ENCODE data around the gene MVB12B. TPM values are rescaled to one million over a fixed set of nuclear protein-coding genes. Genes with fewer than 3 reads are reported as not detected.

The MVB12B gene
- total RNA-seq, 1 experiment from 2014 or later: 10.9 TPM

- no peak overlapping the region for H3K4me2 ChIP-seq (ENCODE audit: low read length)
- H3K79me2 ChIP-seq (ENCODE audit: insufficient read depth, low read length): no peaks in the 10 kb centered on the region
- H3K27ac ChIP-seq (ENCODE audit: low read depth, low read length): no peak overlapping the region
- TF ChIP-seq, protein P1, sequence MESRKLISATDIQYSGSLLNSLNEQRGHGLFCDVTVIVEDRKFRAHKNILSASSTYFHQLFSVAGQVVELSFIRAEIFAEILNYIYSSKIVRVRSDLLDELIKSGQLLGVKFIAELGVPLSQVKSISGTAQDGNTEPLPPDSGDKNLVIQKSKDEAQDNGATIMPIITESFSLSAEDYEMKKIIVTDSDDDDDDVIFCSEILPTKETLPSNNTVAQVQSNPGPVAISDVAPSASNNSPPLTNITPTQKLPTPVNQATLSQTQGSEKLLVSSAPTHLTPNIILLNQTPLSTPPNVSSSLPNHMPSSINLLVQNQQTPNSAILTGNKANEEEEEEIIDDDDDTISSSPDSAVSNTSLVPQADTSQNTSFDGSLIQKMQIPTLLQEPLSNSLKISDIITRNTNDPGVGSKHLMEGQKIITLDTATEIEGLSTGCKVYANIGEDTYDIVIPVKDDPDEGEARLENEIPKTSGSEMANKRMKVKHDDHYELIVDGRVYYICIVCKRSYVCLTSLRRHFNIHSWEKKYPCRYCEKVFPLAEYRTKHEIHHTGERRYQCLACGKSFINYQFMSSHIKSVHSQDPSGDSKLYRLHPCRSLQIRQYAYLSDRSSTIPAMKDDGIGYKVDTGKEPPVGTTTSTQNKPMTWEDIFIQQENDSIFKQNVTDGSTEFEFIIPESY (IDR thresholded peaks at IDR 0.05; ENCODE audit: extremely low read depth, insufficient replicate concordance, low read length): no peak
- no peak for TF ChIP-seq ATF3 (IDR thresholded peaks at IDR 0.05)
- no peak for TF ChIP-seq EZH2phosphoT487 (IDR thresholded peaks at IDR 0.05; ENCODE audit: borderline replicate concordance)
- TF ChIP-seq MAX (IDR thresholded peaks at IDR 0.05): no peak
- no peak for TF ChIP-seq EGR1 (IDR thresholded peaks at IDR 0.05; ENCODE audit: low read depth)
- TF ChIP-seq, protein P2, sequence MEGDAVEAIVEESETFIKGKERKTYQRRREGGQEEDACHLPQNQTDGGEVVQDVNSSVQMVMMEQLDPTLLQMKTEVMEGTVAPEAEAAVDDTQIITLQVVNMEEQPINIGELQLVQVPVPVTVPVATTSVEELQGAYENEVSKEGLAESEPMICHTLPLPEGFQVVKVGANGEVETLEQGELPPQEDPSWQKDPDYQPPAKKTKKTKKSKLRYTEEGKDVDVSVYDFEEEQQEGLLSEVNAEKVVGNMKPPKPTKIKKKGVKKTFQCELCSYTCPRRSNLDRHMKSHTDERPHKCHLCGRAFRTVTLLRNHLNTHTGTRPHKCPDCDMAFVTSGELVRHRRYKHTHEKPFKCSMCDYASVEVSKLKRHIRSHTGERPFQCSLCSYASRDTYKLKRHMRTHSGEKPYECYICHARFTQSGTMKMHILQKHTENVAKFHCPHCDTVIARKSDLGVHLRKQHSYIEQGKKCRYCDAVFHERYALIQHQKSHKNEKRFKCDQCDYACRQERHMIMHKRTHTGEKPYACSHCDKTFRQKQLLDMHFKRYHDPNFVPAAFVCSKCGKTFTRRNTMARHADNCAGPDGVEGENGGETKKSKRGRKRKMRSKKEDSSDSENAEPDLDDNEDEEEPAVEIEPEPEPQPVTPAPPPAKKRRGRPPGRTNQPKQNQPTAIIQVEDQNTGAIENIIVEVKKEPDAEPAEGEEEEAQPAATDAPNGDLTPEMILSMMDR (IDR thresholded peaks at IDR 0.05 in 2 of 3, conservative IDR thresholded peaks at IDR 0.05 in 1 of 3; ENCODE audit: borderline replicate concordance in 1 of 3, insufficient read depth in 1 of 3, low read depth in 2 of 3, low read length in 2 of 3): no peak
- TF ChIP-seq FOSL1 (IDR thresholded peaks at IDR 0.05; ENCODE audit: low read depth): no peak
- TF ChIP-seq TCF7L2 (IDR thresholded peaks at IDR 0.05; ENCODE audit: borderline replicate concordance, extremely low read depth, insufficient read depth, insufficient read length): no peak
- TF ChIP-seq CBX3 (IDR thresholded peaks at IDR 0.05; ENCODE audit: low read depth): no peak
- no peak for TF ChIP-seq RAD21 (IDR thresholded peaks at IDR 0.05; ENCODE audit: low read depth)
- no peak for TF ChIP-seq SP1 (IDR thresholded peaks at IDR 0.05; ENCODE audit: low read depth)
- TF ChIP-seq, protein P3, sequence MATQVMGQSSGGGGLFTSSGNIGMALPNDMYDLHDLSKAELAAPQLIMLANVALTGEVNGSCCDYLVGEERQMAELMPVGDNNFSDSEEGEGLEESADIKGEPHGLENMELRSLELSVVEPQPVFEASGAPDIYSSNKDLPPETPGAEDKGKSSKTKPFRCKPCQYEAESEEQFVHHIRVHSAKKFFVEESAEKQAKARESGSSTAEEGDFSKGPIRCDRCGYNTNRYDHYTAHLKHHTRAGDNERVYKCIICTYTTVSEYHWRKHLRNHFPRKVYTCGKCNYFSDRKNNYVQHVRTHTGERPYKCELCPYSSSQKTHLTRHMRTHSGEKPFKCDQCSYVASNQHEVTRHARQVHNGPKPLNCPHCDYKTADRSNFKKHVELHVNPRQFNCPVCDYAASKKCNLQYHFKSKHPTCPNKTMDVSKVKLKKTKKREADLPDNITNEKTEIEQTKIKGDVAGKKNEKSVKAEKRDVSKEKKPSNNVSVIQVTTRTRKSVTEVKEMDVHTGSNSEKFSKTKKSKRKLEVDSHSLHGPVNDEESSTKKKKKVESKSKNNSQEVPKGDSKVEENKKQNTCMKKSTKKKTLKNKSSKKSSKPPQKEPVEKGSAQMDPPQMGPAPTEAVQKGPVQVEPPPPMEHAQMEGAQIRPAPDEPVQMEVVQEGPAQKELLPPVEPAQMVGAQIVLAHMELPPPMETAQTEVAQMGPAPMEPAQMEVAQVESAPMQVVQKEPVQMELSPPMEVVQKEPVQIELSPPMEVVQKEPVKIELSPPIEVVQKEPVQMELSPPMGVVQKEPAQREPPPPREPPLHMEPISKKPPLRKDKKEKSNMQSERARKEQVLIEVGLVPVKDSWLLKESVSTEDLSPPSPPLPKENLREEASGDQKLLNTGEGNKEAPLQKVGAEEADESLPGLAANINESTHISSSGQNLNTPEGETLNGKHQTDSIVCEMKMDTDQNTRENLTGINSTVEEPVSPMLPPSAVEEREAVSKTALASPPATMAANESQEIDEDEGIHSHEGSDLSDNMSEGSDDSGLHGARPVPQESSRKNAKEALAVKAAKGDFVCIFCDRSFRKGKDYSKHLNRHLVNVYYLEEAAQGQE (IDR thresholded peaks at IDR 0.05; ENCODE audit: low read depth): no peak
- TF ChIP-seq SRF (IDR thresholded peaks at IDR 0.05; ENCODE audit: low read depth): no peak
- TF ChIP-seq ELF1 (IDR thresholded peaks at IDR 0.05; ENCODE audit: borderline replicate concordance, low read depth): no peak
- TF ChIP-seq POLR2A (IDR thresholded peaks at IDR 0.05; ENCODE audit: borderline replicate concordance, extremely low read depth, insufficient read depth, insufficient read length): no peak
- no peak for TF ChIP-seq EZH2 (IDR thresholded peaks at IDR 0.05)
- TF ChIP-seq ZNF274 (IDR thresholded peaks at IDR 0.05; ENCODE audit: low read depth, low read length): no peak
- TF ChIP-seq YY1 (IDR thresholded peaks at IDR 0.05; ENCODE audit: extremely low read depth, insufficient replicate concordance, low read depth, low read length): no peak
- no peak for TF ChIP-seq ZFX (IDR thresholded peaks at IDR 0.05)
- H3K36me3 ChIP-seq (ENCODE audit: control insufficient read depth in 1 of 2, insufficient read depth in 2 of 2, low read length in 2 of 2): no peaks in the 10 kb centered on the region
- no peak overlapping the region for H2AFZ ChIP-seq (ENCODE audit: low read depth, low read length, poor library complexity, severe bottlenecking)
- H3K4me3 ChIP-seq (replicated peaks in 1 of 2; ENCODE audit: low read depth in 1 of 2, low read length in 2 of 2): no peak overlapping the region
- no peaks in the 10 kb centered on the region for H3K9me3 ChIP-seq (ENCODE audit: control insufficient read depth in 1 of 2, insufficient read depth in 1 of 2, low read depth in 1 of 2, low read length in 2 of 2)
- ATAC-seq (no peak), DNase-seq (ENCODE audit: low read depth, low spot score) (no peak)
- ChIA-PET RAD21 (ENCODE audit: low non-redundant PET in 1 of 2, low total read pairs in 2 of 2, uncharacterized antibody in 2 of 2, unreplicated experiment in 2 of 2) (no interaction called here), CTCF (no interaction called here), POLR2A (no interaction called here)
- no peaks in the 10 kb centered on the region for H3K9me2 ChIP-seq (ENCODE audit: insufficient read depth)
- no peak overlapping the region for H3K9ac ChIP-seq (ENCODE audit: low read length)
- peaks cover 0 to 13% of the 10 kb centered on the region in 2 experiments; a peak in 1 of 4 replicates for H3K4me1 ChIP-seq (ENCODE audit: control insufficient read depth in 1 of 2, insufficient read depth in 2 of 2, low read length in 2 of 2)
- no peaks in the 10 kb centered on the region for H3K27me3 ChIP-seq (ENCODE audit: insufficient read depth, low read length)
- no peaks in the 10 kb centered on the region for H4K20me1 ChIP-seq (ENCODE audit: insufficient read depth)
- no TSS peak for BruUV-seq (replicated peaks)
- intact Hi-C loops (cut with micrococcal nuclease): no loop called here
These were observed 176.9 kb downstream of the MVB12B start for GRCh38 chr9:126503333-126504085.

Data from HCT116 (cell line).